Medulla oblongata (tissue), 1 donor: ENCODE measurements around the gene CCDC121.

Experiments used
- DNase-seq: peaks from one replicate; pipeline ENCODE4 v3.0.0-alpha.2; 2015; ENCODE audit errors: extremely low spot score

The CCDC121 gene, protein sequence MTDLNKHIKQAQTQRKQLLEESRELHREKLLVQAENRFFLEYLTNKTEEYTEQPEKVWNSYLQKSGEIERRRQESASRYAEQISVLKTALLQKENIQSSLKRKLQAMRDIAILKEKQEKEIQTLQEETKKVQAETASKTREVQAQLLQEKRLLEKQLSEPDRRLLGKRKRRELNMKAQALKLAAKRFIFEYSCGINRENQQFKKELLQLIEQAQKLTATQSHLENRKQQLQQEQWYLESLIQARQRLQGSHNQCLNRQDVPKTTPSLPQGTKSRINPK

DNA sequence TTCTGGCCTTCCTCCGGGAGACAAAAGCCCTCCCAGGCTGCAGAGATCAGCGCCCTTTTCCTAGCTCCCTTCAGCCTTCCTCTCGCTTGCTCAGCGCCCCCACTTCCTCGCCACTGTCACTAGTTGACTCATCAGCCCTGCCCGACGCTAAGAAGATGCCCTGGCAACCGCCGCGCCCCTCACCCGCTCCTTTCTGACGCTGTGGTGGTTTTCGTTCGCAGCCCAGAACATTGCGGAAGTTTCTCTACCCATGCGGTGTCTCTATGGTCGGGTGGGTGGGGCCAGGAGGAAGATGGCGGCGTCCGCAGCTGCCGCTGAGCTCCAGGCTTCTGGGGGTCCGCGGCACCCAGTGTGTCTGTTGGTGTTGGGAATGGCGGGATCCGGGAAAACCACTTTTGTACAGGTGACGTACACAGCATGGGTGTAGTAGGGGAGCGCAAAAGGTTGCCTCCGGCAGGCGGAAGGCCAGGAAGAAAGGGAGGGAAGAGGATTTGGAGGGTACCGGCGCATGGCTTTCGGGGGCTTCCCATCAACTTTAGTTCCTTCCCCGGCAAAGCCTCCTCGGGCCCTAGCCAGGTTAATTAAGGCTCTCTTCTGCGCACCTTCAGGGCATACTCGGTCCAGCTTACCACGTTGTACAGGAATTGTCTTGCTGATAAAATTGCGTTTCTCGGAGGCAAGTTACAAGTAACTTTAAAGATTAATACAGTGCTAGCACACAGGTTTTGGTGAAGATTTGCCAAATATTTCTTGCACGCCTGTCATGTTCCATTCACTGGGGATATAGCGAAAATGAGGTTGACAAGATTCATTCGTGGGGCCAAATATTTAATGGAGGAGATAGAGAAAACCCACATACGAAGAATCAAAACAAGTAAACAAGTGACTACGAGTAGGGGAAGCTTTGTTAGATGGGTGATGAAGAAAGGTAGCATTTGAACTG, at the start of gene CCDC121, which contains the start of gene GPN1:
CCDC121 (minus strand) TSS at position 246 of the 943 bp plus-strand sequence. CDS start 1,213 bp downstream, outside the sequence.
GPN1 (plus strand) TSS at position 284 of the 943 bp plus-strand sequence; CDS start at position 293, 9 bp downstream.
- peak; percentile 94 for DNase-seq

DNA sequence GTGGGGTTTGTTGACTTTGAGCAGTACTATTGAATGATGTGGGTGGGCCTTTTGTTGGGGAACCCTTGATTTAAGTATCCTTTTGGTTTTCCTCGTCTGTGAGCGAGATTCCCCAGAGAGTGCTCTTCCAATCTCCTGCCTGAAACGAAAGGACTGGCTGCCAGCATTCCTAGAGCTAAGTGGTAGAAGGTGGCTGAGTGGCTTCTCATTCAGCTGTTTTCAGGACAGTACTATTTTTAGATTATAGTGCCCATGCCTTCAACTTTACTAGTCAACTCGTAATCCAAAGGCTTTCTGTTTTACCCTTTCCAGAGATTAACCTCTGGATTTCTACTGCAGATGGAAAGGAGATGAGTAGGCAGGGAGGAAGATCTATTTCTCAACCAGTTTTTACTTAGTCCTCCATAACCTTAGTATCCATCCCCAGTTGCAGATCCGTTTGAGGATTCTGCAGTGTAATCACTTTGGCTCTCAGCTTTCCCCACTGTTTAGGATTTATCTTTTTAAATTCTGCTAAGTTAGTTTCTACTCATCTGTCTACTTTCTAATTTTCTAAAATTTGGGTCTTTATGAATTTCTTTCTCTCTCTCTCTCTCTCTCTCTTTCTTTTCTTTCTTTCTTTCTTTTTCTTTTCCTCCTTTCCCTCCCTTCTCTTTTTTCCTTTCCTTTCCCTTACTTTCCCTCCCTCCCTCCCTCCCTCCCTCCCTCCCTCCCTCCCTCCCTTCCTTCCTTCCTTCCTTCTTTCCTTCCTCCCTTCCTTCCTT, 44.1 kb upstream of the CCDC121 start:
- DNase-seq, result no peak

DNA sequence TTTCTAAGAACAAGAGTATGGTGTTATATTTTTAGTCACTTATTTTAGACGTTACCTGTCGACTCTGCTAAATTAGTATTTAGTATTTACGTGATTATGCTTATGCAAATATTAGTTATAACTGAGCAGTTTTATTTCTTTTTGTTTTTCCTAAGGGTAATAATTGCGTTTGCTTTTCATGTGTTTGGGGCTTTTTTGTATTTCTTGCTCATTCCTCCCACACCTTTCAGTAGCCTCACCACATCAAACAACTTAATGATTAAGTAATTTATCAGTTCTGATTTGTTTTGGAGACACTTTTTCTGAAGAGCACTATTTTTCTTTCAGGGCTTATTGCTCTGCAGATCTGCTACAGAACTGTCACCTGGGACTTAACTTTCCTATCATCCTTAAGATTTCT, 42.4 kb upstream of the CCDC121 start:
- no peak for DNase-seq

DNA sequence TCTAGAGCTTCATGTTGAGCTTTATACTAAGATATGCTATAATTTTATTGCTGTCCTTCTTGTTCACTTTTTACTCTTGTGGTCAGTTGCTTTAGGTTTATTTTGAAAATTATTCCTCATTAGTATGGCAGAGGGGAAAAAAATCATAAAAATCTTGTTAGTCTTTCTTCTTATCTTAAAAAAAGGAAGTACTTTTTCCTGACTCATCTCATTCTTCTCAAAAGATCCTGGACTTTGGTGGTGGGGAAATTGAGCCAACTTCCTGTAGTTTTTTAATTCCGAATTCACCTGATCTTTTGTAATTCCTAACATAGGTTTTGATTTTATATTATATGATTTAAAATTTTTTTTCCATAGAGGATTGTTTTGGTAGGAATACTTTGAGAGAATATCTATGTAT, 38.6 kb upstream of the CCDC121 start:
- DNase-seq, result no peak

DNA sequence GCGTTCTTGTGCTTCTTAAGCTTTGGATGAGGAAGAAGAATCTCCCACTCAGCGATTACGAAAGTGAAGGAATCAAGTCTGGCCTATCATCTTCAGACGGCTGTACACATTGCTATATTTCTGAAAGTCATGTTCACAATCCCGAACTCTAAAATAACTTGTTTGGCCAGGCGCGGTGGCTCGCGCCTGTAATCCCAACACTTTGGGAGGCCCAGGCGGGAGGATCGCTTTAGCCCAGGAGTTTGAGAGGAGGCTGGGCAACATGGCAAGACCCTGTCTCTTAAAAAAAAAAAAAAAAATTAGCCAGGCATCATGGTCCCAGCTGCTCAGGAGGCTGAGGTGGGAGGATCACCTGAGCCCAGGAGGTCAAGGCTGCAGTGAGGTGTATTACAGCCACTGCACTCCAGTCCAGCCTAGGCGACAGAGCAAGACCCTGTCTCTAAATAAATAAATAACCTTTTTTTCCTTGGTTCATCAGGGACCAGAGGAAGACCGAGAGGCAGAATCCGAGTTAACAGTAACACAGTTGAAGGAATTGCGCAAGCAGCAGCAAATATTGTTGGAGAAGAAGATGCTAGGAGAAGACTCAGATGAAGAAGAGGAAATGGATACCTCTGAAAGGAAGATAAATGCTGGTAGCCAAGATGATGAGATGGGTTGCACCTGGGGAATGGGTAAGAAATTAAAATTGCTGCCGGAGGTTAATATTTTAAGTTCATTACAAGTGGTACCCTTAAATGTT, 36.0 kb upstream of the CCDC121 start:
- DNase-seq, result no peak

DNA sequence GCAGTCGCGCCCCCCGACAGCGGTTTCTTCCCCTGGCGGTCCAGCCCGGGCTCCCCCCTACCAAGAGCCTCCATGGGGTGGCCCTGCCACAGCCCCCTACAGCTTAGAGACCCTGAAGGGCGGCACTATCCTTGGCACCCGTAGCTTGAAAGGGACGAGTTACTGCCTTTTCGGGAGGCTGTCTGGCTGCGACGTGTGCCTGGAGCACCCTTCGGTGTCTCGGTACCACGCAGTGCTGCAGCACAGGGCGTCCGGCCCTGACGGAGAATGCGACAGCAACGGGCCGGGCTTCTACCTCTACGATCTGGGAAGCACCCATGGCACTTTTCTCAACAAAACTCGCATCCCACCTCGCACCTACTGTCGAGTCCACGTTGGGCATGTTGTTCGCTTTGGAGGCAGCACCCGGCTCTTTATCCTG, 35.4 kb upstream of the CCDC121 start:
- no peak for DNase-seq

DNA sequence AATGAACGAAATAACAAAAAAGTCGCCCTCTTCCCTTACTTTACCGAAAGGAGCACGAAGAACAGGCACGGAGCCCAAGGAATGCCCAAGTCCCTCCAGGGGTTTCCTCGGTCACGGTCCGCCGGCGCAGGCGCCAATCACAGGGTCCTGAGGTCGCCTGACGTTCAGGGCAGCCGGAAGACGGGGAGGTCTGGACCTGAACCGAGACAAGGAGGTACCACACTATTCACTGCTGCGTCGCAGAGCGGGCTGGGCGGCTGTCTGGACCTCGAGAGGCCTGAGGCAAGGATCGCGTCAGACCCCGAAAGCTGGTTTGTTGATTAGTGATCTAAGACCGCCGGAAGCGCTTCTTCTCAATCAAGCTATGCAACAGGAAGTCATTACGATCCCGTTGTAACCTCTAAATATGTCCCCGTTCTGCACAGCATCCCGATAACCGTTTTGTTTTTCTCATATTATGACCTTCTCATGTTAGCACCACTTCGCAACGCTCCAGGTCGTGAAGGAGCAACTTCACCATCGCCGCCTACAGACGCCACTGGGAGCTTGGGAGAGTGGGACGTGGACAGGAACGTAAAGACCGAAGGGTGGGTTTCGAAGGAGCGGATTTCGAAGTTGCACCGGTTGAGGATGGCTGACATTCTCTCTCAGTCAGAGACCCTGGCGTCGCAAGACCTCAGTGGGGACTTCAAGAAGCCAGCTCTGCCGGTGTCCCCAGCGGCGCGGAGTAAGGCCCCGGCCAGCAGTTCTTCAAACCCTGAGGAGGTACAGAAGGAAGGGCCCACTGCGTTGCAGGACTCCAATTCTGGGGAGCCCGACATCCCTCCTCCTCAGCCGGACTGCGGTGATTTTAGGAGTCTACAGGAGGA, 34.7 kb upstream of the CCDC121 start, which contains the start of the genes SLC4A1AP and SUPT7L:
SLC4A1AP (plus strand) TSS at position 605 of the 869 bp plus-strand sequence; CDS start at position 631, 26 bp downstream.
SUPT7L (minus strand) TSS at position 330 of the 869 bp plus-strand sequence. CDS start 1,422 bp downstream, outside the sequence.
- DNase-seq, result peak; percentile 86

DNA sequence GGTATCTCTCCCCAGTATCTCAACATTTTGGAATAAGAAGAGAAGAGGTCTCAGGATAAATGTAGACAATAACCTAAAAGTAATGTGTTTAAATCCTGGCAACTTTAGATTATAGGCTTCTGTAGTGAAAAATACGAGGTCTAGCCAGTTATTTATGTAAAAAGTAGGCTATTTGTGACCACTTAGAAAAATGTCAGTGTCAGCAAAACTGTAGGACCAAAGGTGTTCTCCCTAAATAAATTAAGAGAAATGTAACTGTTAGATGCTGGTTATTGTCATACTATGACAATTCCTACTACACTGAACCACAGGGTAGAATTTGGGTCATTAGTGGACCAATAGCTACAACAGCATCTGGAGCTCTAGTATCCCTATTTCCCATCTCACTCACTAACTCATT, 32.6 kb upstream of the CCDC121 start:
- DNase-seq, result no peak

DNA sequence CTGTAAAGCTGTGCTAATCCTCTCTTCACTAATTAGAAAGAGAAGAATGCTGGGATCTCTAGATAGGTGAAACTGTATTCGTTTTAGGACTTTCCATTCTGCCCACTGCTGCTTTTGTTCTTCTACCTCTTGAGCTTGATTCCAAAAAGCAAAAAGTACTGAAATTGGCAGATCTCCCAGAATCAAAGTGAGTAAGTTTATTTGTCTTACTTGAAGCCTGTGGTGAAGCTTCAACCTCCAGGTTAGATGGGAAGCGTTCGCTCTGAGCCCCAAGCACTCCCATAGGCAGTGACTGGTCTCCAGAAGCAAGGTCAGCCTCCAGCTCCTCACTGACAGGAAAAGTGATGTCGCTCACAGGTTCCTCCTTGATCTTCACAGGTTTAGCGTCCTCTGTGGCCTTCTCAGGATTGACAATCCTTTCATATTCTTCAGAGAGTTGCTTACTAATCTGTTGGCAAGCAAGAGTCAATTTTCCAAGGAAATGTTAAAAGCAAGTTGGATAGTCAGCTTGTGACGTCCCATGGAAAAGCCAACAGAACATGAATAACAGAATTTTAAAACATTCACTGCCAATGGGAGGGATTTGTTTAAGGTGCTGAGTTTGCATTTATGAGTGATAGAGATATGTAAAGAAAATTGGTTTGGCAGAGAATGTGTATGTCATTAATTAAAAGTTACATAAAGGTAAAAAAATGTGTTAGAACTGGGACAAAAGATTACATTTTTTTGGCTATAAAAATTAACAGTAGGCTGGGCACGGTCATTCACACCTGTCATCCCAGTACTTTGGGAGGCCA, 26.5 kb upstream of the CCDC121 start:
- DNase-seq, result no peak

DNA sequence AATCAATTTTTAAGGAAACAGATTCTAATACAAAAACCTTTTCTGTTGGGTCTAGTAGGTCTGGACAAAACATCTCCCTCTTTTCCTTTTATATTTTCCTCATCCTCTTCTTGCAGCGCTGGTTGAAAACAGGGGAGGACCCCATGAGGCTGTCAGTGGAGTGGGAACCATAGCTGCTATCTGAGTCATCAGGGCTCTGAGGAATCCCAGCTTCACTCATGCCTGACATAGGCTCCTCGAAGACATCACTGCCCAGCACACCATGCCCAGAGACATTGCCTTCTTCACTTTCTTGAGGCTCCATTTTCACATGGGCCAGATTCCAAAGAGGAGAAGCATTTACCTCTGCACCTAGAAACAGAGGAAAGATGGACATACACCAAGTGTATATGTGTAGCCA, 24.6 kb upstream of the CCDC121 start:
- DNase-seq, result no peak

DNA sequence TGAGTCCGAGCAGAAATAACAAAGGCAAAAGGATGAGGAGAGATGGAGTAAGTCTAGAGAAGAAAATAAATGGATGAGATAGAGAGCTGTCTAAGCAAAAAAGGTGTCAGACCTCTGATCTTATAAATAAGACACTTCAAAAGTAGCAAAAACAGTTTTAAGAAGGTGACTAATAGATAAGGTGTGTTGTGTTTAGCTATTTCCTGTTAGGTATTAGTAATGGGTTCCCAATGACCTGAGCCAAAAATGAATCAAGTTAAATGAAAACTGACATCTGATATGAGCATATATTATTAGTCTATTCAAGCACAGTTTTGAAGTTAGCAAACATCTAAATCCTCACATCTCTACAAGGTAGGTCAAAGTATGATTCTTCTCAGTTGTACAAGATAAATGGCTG, 24.0 kb upstream of the CCDC121 start:
- DNase-seq, result no peak

DNA sequence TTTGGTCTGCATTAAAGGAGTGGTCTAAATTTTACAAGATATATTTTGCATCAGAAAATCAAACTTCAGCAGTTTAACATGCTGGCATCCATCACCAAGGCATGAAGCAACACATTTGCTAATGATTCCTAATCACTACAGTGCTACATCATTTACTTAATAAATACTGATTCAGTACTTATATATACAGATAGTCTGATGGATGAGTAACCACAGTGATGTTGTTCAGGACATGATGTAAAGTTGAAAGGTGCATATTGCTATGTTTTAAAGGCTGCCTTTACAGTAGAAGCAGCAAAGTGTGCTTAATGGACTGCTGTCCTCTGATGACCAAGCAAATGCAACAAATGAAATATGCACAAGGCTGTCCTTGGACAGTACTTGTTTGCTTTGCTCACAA, 23.5 kb upstream of the CCDC121 start:
- DNase-seq, result no peak

DNA sequence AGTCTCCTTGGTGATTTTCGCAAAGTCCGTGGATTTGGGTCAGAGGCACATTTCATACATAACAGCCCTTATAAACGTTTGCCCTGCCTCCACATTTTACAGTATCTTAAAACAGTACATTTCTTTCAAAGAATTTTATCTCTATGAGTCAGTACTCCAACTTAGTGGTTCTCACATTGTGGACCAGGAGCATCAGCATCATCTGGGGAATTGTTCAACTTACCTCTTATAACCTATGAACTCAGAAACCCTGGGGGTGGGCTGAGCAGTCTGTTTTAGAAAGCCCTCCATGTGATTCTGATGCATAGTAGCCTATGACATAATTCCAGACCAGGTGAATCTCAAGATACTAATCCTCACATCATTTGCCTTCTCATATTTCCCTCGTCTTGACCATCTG, 22.2 kb upstream of the CCDC121 start:
- DNase-seq, result no peak

DNA sequence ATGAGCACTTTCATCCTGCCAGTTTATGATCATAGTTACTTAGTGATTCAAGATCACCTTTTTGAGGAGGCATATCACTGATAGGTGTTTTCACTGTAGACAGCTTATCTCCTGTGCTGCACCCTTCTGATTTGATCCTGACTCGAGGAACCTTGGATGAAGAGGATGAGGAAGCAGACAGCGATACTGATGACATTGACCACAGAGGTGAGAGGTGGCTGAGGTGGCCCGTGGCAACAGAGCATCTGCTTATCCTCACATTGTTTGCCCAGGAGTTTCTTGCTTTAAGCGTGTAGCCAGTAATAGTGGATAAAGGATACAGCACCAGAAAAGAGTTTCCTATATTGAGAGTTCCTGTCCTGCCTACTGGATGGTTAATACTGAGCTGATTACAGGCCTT, 18.9 kb upstream of the CCDC121 start:
- DNase-seq, result no peak

DNA sequence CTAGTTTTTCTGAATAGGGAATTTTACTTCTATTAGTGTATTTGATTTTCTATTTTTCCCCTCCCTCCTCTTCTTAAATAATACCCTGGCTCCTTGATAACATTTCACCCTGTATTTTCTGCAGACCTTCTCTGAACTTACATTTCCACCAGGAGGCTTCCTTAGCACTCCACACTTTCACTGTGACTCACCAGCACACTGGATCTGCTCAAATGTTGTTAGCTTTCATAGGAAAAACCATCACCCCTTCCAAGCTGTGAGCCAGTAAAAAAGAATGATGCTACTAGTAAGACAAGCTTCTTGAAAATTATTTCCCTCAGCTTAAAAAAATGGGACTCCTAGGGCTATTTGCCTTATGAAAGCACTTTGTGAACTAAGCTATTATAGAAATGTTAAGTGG, 18.5 kb upstream of the CCDC121 start:
- DNase-seq, result no peak

DNA sequence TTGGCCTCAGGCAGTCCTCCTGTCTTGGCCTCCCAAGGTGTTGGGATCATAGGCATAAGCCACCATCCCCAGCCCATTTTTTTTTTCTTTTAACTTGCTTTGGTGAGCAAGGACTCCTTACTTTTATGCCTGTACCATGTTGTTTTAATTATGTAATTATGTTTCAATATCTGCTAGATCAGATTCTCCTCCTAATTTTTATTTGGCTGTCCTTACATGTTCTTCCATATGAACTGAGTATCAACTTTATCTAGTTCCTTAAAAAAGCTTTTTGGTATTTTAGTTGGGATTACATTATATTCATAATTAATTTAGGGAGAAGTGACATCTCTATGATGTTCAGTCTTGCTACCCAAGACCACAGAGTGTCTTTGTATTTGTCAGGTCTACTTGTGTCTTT, 16.4 kb upstream of the CCDC121 start:
- DNase-seq, result no peak

DNA sequence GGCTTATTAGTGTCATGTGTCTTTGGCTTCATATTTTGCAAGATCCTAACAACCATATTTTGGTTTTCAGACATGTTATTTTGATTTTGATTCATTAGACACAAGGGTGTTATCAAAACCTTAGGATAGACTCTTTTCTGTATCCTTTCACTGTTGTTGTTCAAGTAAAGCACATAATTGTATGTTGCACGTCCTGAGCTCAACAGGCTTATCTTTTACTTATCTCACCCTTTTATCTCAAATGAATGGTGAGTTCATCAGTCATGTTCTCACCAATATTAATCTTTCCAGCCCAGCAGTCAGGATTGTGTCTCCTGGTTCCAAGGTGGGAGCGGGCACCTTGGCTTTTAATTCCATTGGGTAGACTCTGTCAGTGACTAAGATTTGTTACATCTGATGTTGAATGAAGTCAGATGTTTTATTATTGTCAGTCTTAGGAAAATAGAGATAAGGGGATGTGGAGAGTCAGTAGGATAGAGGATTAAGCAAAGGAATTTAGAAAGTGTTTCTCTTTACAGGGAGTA, 12.0 kb upstream of the CCDC121 start:
- DNase-seq, result no peak

DNA sequence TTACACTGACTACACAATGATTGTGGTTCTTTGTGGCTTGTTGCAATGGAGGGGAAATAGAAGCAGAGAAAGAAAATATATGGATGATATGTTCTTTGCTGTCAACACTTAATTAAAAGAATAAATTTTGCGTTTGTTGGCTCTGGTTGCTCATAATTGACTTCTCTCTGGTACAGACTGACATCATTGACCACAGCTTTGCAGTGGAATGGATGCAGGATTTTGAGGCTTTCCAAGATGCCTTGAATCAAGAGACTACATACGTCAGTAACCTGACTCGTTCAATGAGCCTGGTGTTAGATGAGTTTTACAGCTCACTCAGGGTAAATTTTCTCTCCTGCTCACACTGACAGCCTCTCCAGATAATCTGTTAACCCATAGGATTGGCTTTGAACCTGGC, 9.9 kb upstream of the CCDC121 start:
- DNase-seq, result no peak

DNA sequence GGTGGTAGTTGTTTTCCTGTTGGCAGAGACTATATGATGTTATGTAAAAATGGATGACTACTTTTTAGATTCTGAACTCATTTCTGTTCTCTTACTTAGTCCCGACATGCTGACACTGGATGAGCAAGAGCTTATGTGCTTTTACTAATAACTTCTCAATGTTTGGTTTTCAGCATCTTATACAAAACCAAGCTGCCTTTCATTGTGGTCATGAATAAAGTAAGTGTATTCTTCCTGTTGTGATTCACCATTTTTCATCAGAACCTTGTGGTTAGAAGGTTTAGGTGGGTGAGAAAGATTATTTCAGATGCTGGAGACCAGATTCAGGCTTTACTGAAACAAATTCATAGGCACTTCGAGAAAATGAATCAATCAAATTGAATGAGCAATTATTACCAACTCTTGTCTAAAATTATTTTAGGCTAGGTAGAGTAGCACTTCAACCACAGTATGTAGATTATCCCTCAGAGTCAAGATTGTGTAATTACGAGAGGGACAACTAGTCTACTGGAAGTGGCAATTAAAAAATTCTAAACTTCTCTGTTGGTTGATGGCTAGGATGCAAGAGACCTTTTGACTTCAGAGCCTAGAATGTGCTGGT, 9.3 kb upstream of the CCDC121 start:
- no peak for DNase-seq
